Right renal pelvis (tissue), 4 donors: ENCODE results near the gene ZSCAN10. TPM values are rescaled to one million over a fixed set of nuclear protein-coding genes. Genes with fewer than 3 reads are reported as not detected.

Experiments
- DNase-seq, 4 donors: peaks; one replicate each; pipeline ENCODE4 v3.0.0-alpha.2; 2013; ENCODE audit warnings: low read depth in 4 of 4, low spot score in 3 of 4, missing footprints in 1 of 4
- polyA plus RNA-seq, 4 donors: library from polyadenylated mRNA; unstranded; fragments of 120-200 nt; gene quantifications; one replicate each; pipeline ENCODE4 v1.2.1, GENCODE V29; 2013; ENCODE audit not compliant: insufficient read length in 4 of 4

The ZSCAN10 gene
- polyA plus RNA-seq, 4 donors = 0.11 to 0.12 TPM; not detected in 2

DNA sequence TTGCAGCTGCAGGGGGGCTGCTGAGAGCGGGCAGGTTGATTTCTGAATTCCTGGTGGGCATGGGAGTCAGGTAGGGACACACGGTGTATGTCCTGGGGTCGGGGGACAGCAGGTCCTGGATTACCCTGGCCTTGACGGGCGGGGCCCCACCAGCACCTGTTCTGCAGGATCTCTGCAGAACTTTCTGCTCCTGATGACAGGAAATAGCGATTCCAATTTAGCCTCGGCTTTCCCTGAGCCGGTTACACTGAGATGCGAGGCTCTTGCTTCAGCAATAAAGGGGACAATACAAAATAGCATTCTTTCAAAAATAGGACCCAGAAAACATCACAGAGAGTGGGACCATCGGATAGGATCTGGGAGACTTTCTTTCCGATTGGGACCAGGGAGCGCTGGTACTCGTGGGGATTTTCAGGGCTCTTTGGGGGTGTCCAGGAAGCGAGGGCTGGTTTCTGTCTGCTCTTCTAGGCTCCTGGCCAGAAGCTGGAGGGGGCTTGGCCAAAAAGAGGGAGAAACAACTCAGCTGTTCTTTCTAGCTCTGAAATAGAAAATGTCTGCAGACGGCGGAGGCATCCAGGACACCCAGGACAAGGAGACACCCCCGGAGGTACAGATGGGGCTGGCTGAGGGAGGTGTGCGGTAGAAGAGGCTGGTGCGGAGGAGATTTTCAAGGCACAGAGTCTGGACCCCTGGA is 13.9 kb upstream of the ZSCAN10 start:
- DNase-seq = no peak

DNA sequence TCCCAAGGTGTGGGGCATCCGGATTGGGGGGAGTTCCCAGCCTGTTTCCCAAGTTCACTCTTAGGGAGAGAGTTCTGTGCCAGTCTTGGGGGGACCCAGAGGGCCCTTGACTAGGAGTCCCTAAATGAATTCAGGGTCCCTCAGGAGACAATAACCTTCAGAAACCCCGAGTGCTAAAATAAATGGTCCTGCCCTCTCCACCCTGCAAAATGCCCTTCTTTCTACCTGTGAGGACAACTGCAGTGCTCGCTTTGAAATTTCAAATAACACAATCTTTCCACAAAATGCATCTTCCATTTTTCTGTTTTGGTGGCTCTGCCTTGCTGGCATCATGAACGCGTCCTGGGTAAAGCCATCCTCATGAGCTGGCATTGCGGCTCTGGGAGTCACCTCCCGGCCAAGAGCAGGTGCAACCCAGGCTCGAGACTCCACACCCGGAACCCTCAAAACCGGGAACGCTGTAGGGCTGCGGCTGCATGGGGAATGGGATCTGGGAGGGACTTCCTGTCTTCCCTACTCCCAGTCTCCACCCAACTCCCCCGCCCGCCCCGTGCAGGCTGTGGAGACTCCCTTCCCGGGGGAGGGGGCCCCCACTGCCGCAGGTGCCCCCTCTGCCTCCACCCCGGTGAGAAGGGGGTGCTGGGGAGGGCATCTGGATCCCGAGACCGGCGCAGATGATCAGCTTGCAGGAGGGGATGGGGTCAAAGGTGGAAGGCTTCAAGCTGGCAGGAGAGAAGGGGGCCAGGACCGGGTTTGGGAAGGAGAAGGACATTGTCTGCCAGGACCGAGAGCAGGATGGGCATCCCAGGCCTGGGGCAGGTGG is 13.2 kb upstream of the ZSCAN10 start, which contains the start of gene ZNF205:
Gene ZNF205 (plus strand): TSS at position 529 of the 823 bp plus-strand sequence. CDS start 845 bp downstream, outside the sequence.
- no peak for DNase-seq

DNA sequence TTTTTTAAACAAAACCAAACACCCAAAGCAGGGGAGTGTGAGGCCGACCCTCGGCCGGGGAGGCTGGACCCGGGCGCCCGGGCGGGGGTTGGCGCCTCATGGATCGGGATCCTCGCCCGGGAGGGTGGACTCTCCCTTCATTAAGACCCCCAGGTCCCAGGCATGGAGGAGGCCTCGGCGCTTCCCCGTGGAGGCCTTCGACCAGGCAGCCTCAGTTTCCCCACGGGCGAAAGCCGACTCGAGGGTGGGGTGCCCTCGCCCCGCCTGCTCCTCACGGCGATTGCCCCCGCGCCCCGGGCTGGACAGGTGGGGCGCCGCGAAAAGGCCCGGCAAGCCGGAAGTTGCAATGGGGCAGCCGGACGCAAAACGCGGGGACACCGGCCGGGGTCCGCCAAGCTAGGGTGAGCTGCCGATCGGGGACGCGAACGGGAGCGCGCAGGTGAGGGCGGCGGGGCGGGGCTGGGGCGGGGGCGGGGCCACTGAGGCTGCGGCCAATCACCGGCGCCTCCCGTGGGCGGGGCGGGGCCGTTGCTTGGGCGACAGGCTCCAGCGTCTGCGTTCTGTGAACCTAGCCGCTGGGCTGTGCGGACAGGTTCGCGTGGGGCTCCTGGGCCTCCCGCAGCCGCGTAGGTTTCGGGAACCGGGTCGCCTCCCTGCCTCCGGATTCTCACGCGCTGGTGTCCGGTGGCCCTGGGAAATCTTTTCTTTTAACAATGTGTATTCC is 7.3 kb upstream of the ZSCAN10 start:
- peak; percentile 78 to 82 (median 81) for DNase-seq

DNA sequence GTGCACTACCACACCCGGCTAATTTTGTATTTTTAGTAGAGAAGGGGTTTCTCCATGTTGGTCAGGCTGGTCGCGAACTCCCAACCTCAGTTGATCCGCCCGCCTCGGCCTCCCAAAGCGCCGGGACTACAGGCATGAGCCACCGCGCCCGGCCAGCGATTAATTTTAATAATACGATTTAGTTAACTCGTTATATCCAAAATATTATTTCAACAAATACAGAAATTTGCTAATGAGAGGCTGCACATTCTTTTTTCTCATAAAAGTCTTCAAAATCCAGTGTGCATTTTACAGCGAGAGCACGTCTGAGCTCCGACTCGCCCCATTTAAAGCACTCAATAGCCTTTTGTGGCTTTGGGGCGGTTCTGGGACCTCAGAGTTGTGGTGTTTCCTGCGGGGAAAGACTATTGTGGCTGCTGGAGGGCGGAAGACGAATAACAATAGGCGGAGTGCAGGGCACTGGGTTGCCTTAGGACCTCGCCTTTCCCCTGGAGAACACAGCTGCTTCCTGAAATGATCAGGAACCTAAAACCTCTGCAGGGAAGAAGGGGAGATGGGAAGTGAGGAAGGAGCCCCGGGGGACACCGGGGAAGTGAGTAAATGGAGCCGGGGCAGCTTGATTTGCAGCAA is 2.9 kb upstream of the ZSCAN10 start:
- DNase-seq = no peak

- DNase-seq = no peak
Measured at GRCh38 chr16:3101018-3101840, 2.1 kb upstream of the ZSCAN10 start.

- DNase-seq = peak in 3 of 4 donors; percentile 76 to 82 (median 78)
Measured at GRCh38 chr16:3099732-3100499, 822 bp upstream of the ZSCAN10 start.

GRCh38 chr16:3099395-3099731 is 269 bp upstream of the ZSCAN10 start:
- DNase-seq = no peak

- no peak for DNase-seq
Measured at GRCh38 chr16:3097266-3097665, 1.8 kb downstream of the ZSCAN10 start.

DNA sequence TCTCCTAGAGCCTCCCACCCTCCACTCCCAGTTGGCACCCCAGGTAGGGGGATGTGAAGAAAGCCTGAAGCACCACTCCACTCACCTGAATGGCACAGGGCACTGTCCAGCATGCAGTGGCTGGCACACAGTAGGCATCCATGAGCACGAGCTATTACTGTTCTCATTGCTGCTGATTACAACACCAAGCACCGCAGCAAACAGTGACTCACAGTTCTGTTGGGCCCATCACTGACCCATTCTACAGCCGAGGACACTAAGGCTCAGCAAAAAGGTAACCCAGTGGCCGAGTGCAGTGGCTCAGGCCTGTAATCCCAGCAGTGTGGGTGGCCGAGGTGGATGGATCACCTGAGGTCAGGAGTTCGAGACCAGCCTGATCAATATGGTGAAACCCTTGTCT is 2.7 kb downstream of the ZSCAN10 start:
- no peak for DNase-seq

GRCh38 chr16:3095869-3096268 is 3.2 kb downstream of the ZSCAN10 start:
- DNase-seq = no peak

DNA sequence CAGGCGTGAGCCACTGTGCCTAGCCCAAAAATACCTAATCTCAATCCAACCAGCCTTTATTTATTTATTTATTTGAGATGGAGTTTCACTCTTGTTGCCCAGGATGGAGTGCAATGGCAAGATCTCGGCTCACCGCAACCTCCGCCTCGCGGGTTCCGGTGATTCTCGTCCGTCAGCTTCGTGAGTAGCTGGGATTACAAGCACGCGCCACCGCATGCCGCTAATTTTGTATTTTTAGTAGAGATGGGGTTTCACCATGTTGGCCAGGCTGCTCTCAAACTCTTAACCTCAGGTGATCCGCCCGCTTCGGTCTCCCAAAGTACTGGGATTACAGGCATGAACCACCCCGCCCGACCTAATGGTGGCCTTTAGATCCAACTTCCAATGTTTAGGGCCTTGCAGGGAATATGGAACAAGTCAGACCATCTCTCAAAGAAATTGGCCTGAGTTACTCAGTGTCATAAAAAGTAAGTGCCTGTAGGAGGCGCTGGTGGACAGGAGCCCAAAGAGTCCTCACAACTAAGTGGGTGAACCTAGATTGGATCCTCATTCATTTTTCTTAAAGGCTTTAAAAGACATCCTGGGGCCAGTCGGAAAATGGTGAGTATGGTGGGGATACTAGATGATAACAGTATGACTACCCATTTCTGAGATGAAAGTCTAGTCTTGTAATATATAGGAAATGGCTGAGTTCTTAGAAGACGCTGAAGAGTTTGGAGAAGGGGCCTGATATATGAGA is 4.6 kb downstream of the ZSCAN10 start:
- DNase-seq = no peak

GRCh38 chr16:3092501-3092941 is 6.6 kb downstream of the ZSCAN10 start:
- no peak for DNase-seq

DNA sequence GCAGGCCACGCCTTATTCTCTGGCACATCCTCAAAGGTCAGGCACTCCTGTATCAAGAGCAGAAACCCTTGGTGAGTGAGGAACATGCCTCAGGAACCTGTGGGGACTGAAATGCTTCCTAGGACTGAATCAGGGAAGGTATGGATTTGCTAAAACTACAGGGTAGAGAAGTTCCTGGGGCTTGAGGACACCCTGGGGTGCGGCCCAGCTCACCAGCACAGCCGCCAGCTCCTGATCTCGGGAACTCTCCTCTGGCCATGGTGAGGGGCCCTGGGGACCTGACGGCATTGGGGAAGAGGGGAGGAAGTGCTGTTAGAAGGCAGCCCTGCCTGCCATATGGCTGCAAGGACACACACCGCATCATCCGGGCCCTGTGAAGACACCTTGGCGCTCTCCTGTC is 7.5 kb downstream of the ZSCAN10 start:
- DNase-seq = no peak

DNA sequence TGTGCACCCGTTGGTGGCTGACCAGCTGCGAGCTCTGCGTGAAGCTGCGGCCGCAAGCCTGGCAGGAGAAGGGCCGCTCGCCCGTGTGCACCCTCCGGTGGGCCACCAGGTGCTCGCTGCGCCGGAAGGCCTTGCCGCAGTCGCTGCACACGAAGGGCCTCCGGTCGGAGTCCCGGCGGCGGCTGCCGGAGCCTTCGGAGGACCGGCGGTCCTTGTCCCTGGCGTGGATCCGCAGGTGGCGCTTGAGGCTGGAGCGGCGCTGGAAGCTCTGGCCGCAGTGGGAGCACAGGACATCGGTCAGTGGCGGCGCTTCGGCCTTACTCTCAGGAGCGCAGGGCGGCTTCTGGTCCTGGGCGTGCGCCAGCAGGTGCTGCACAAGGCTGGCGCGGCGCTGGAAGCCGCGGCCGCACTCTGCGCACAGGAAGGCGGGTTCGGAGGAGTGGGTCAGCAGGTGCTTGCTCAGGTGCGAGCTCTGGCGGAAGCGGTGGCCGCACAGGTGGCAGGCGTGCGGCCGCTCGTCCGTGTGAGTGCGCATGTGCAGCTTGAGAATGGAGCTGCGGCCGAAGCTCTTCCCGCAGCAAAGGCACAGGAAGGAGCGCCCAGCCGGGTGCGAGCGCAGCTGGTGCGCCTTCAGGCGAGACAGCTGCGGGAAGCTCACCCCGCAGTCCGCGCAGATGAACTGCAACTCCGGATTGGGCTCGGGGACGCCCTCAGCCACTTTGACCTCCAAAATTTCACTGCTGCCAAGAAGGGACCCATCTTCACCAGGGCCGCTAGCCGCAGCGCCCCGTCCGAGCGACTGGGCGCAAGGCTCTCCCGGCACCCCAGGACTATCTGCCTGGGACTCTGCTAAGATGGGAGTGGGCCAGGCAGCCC is 9.1 kb downstream of the ZSCAN10 start:
- no peak for DNase-seq

GRCh38 chr16:3088925-3089716 is 10.0 kb downstream of the ZSCAN10 start:
- no peak for DNase-seq

DNA sequence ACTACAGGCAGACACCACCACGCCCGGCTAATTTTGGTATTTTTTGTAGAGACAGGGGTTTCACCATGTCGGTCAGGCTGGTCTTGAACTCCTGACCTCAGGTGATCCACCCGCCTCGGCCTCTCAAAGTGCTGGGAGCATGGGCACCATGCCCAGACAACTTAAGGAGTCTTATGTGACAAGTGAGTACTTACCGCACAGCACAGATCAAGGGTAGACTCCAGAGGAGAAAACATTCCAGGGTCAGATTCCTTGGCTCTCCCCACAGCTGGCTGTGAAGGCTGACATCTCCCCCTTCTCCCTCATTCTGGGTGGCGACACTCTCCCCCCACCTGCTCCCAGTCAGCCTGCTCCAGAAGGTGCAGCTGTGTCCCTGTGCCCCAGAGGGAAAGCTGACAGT is 10.6 kb downstream of the ZSCAN10 start:
- no peak for DNase-seq
